IPS-20b (cell line): ENCODE data around the gene KPNA2.
"Not testable (repeated sequence)": the region's sequence is repeated elsewhere in the genome, so short reads cannot be mapped to it uniquely, and the experiment has no call there.

ENCODE experiments used
- H3K27ac ChIP-seq: one replicate; pipeline ENCODE4 v1.5.1; 2013; ENCODE audit warnings: low read length
- H3K27me3 ChIP-seq: 2 replicates; pipeline ENCODE4 v1.6.1; 2013; ENCODE audit warnings: mild to moderate bottlenecking, low read length, inconsistent platforms; ENCODE audit not compliant: insufficient read depth
- H3K36me3 ChIP-seq: 2 replicates; pipeline ENCODE4 v1.6.1; 2013; ENCODE audit warnings: low read depth, mild to moderate bottlenecking, inconsistent platforms, low read length, moderate library complexity; ENCODE audit not compliant: insufficient read depth
- H3K4me1 ChIP-seq: 2 replicates; pipeline ENCODE4 v1.6.1; 2013; ENCODE audit warnings: mild to moderate bottlenecking, control low read depth, inconsistent platforms, low read length, moderate library complexity; ENCODE audit not compliant: insufficient read depth
- H3K4me3 ChIP-seq: 2 replicates; pipeline ENCODE4 v1.5.1; 2013; ENCODE audit warnings: mild to moderate bottlenecking, low read length, inconsistent platforms
- H3K9ac ChIP-seq: 2 replicates; pipeline ENCODE4 v1.6.1; 2013; ENCODE audit warnings: low read depth, mild to moderate bottlenecking, inconsistent platforms, low read length, moderate library complexity
- H3K9me3 ChIP-seq: 2 replicates; pipeline ENCODE4 v1.6.1; 2013; ENCODE audit warnings: mild to moderate bottlenecking, low read depth, low read length, inconsistent platforms; ENCODE audit not compliant: insufficient read depth

The KPNA2 gene

DNA sequence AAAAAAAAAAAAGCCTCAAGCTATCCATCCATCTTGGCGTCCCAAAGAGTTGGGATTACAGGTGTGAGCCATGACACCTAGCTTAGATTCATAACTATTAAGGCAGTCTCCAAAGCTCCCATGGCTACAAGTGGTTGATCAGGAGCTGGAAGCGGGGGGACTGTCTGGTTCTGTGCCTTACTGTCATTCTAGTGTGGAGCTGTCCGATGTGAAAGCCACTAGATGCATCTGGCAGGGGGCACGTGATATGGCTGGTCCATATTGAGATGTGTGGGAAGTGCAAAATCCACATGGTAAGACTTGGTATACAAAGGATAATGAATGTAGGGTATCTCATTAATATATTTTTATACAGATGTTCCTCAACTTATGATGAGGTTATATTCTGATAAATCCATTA lies 38.7 kb downstream of the KPNA2 start:
- Histone ChIP-seq H3K9me3 (no peaks in the 10 kb centered on the region), H3K27me3 (no peaks in the 10 kb centered on the region), H3K36me3 (no peaks in the 10 kb centered on the region), H3K4me3 (no peak overlapping the region), H3K9ac (no peak overlapping the region), H3K4me1 (no peaks in the 10 kb centered on the region), H3K27ac (no peak overlapping the region)

DNA sequence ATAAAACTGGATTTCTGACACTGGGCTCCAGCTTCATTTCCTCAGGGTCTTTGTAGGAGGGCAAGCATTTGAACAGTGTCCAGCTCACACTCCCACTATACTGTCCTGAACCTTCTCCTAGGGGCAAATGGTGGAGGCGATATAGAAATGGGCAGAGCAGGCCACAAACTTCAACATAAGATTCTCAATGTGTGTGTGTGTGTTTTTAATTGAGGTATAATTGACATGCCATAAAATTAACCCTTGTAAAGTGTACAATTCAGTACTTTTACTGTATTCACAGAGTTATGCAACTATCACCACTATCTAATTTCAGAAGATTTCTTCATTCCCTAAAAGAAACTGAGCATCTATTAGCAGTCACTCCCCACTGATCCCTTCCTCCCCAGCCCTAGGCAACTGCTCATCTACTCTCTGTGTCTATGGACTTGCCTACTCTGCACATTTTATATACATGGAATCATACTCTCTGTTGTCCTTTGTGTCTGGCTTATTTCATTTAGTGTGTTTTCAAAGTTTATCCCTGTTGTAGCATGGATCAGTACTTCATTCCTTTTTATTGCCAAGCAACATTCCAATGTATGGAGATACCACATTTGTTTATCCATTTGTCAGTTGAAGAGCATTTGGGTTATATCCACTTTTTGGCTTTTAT lies 40.5 kb downstream of the KPNA2 start:
- H3K27me3 ChIP-seq, H3K9ac ChIP-seq, H3K4me3 ChIP-seq, H3K27ac ChIP-seq, H3K4me1 ChIP-seq, H3K9me3 ChIP-seq, H3K36me3 ChIP-seq: not testable (repeated sequence)

GRCh38 chr17:68077498-68077897 lies 42.0 kb downstream of the KPNA2 start:
- H3K9me3 ChIP-seq, H3K27ac ChIP-seq, H3K4me1 ChIP-seq, H3K36me3 ChIP-seq, H3K9ac ChIP-seq, H3K27me3 ChIP-seq, H3K4me3 ChIP-seq: not testable (repeated sequence)

DNA sequence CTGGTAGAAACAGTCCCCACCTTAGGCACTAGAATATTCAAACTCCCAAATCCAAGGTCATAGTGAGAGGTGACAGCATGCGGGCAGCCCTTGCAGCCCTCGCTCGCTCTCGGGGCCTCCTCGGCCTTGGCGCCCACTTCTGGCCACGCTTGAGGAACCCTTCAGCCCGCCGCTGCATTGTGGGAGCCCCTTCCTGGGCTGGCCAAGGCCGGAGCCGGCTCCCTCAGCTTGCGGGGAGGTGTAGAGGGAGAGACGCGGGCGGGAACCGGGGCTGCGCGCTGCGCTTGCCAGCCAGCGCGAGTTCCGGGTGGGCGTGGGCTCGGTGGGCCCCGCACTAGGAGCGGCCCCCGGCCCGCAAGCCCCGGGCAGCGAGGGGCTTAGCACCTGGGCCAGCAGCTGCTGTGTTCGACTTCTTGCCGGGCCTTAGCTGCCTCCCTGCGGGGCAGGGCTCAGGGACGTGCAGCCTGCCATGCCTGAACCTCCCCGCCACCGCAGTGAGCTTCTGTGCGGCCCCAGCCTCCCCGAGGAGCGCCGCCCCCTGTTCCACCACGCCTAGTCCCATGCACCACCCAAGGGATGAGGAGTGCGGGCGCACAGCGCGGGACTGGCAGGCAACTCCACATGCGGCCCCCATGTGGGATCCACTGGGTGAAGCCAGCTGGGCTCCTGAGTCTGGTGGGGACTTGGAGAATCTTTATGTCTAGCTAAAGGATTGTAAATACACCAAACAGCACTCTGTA lies 45.0 kb downstream of the KPNA2 start:
- Histone ChIP-seq H3K9ac (no peak overlapping the region), H3K27me3 (no peaks in the 10 kb centered on the region), H3K4me3 (no peak overlapping the region), H3K36me3 (no peaks in the 10 kb centered on the region), H3K27ac (no peak overlapping the region), H3K4me1 (peaks cover 2% of the 10 kb centered on the region), H3K9me3 (no peaks in the 10 kb centered on the region)

- not testable (repeated sequence) for H3K27me3 ChIP-seq, H3K9me3 ChIP-seq, H3K4me1 ChIP-seq, H3K36me3 ChIP-seq, H3K27ac ChIP-seq, H3K9ac ChIP-seq, H3K4me3 ChIP-seq
Observed at GRCh38 chr17:68081305-68082265, 46.0 kb downstream of the KPNA2 start.

- H3K27me3 ChIP-seq = no peaks in the 10 kb centered on the region
- no peak overlapping the region for H3K9ac ChIP-seq
- H3K4me1 ChIP-seq = peaks cover 5% of the 10 kb centered on the region
- no peaks in the 10 kb centered on the region for H3K36me3 ChIP-seq
- H3K27ac ChIP-seq = no peak overlapping the region
- H3K4me3 ChIP-seq = no peak overlapping the region
- no peaks in the 10 kb centered on the region for H3K9me3 ChIP-seq
Observed at GRCh38 chr17:68085771-68086381, 50.3 kb downstream of the KPNA2 start.

DNA sequence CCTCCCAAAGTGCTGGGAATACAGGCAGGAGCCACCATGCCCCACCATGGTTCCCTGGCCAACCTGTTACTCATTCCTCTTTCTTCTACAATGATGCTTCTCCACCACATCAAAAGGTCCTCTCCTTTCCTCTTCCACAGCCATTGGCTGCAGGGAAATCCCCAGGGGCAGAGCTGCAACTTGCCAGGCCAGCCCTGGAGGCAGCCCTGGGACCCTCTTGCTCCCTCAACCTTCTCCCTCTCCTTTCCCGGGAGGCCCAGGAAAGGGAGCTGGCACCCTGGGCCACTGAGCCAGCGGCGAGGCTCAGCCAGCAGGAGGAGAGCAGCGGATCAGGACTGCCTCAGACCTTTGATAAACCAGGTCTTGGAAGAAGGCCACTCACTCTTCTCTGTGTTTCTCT lies 51.1 kb downstream of the KPNA2 start:
- H3K4me1 ChIP-seq, H3K9ac ChIP-seq, H3K27me3 ChIP-seq, H3K36me3 ChIP-seq, H3K27ac ChIP-seq, H3K4me3 ChIP-seq, H3K9me3 ChIP-seq: not testable (repeated sequence)

GRCh38 chr17:68087131-68087623 lies 51.6 kb downstream of the KPNA2 start:
- H3K9me3 ChIP-seq, H3K4me3 ChIP-seq, H3K27ac ChIP-seq, H3K36me3 ChIP-seq, H3K9ac ChIP-seq, H3K27me3 ChIP-seq, H3K4me1 ChIP-seq: not testable (repeated sequence)

- Histone ChIP-seq H3K9me3 (no peaks in the 10 kb centered on the region), H3K9ac (no peak overlapping the region), H3K4me1 (peaks cover 5% of the 10 kb centered on the region), H3K4me3 (no peak overlapping the region), H3K36me3 (no peaks in the 10 kb centered on the region), H3K27me3 (no peaks in the 10 kb centered on the region), H3K27ac (no peak overlapping the region)
Observed at GRCh38 chr17:68087851-68088250, 52.3 kb downstream of the KPNA2 start.

DNA sequence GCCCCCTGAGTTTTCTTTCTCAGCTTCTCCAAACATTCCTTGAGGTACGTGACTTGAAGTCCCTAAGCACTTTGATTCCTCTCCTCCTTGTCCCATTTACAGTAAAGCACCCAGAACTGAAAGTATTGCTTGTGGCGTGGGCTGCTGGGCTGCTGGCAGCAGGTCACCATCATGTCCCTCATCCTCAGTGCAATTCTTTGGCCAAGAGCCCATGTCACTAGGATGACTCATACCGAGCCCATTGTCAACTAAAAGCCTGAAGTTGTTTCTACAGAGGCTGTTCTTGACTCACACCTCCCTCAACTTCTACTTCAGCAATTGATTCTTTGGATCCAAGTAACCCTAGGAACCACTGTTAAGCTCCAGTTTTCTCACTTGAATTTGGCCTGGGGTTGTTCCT lies 54.3 kb downstream of the KPNA2 start:
- Histone ChIP-seq H3K9me3 (no peaks in the 10 kb centered on the region), H3K4me1 (peaks cover 5% of the 10 kb centered on the region), H3K4me3 (no peak overlapping the region), H3K36me3 (no peaks in the 10 kb centered on the region), H3K9ac (no peak overlapping the region), H3K27me3 (no peaks in the 10 kb centered on the region), H3K27ac (no peak overlapping the region)

- no peaks in the 10 kb centered on the region for H3K4me1 ChIP-seq
- H3K9ac ChIP-seq = no peak overlapping the region
- no peak overlapping the region for H3K4me3 ChIP-seq
- no peak overlapping the region for H3K27ac ChIP-seq
- H3K9me3 ChIP-seq = no peaks in the 10 kb centered on the region
- H3K36me3 ChIP-seq = no peaks in the 10 kb centered on the region
- peaks cover under 1% of the 10 kb centered on the region; the same call in 1 of the 2 replicates for H3K27me3 ChIP-seq
Observed at GRCh38 chr17:68094481-68095078, 59.0 kb downstream of the KPNA2 start.
